ENCODE results near the gene SORCS2.

- no peak for TF ChIP-seq CTCF (IDR thresholded peaks at IDR 0.05; ENCODE audit: poor library complexity, severe bottlenecking)
- TF ChIP-seq MXI1 (conservative IDR thresholded peaks at IDR 0.05; ENCODE audit: poor library complexity, severe bottlenecking) = no peak
- TF ChIP-seq SMC3 (conservative IDR thresholded peaks at IDR 0.05; ENCODE audit: poor library complexity) = no peak
- TF ChIP-seq POLR2AphosphoS5 (IDR thresholded peaks at IDR 0.05) = no peak
- TF ChIP-seq EZH2 (IDR thresholded peaks at IDR 0.05; ENCODE audit: borderline replicate concordance, insufficient read depth, low read length, poor library complexity, severe bottlenecking) = no peak
- TF ChIP-seq REST (IDR thresholded peaks at IDR 0.05; ENCODE audit: borderline replicate concordance) = no peak
- TF ChIP-seq TAF1 (IDR thresholded peaks at IDR 0.05; ENCODE audit: low read depth) = no peak
- TF ChIP-seq RAD21 (conservative IDR thresholded peaks at IDR 0.05) = no peak
- TF ChIP-seq EP300 (conservative IDR thresholded peaks at IDR 0.05; ENCODE audit: poor library complexity, severe bottlenecking) = no peak
These were observed 267.1 kb downstream of the SORCS2 start for GRCh38 chr4:7459471-7459870.

Data from neural cell (in vitro differentiated cells).